Adrenal gland (tissue), 12 donors: ENCODE results near the gene PAPOLB. TPM values are rescaled to one million over a fixed set of nuclear protein-coding genes. Genes with fewer than 3 reads are reported as not detected.

Source experiments
- DNase-seq, 7 donors: peaks; one replicate each; pipeline ENCODE4 v3.0.0-alpha.2; 2019 to 2020
- H3K27ac ChIP-seq, 5 donors: fragments of 200-600 bp; sonication (generic) in 4 of 5; 1 replicate in 3 of 5; 2 replicates in 2 of 5; pipeline versions ENCODE4 v1.5.1 to v1.8.0; 2016 to 2020; ENCODE audit warnings: mild to moderate bottlenecking in 1 of 5
- H3K27me3 ChIP-seq: fragments of 200-600 bp; 2 replicates; pipeline ENCODE4 v1.8.0; 2021
- H3K36me3 ChIP-seq, 2 donors: fragments of 200-600 bp; replicated peaks in 1 of 2; 1 replicate in 1 of 2; 2 replicates in 1 of 2; pipeline versions ENCODE4 v1.5.1 to v1.8.0; 2018 to 2022
- H3K4me1 ChIP-seq, 2 donors: fragments of 200-600 bp; replicated peaks in 1 of 2; 1 replicate in 1 of 2; 2 replicates in 1 of 2; pipeline versions ENCODE4 v1.5.1 to v1.8.0; 2018 to 2021
- H3K4me3 ChIP-seq, 4 donors: fragments of 200-600 bp; sonication (generic) in 3 of 4; one replicate each; pipeline ENCODE4 v1.5.1; 2016 to 2018
- H3K9me3 ChIP-seq, 3 donors: fragments of 200-600 bp; sonication (generic) in 1 of 3; replicated peaks in 1 of 3; 1 replicate in 2 of 3; 2 replicates in 1 of 3; pipeline versions ENCODE4 v1.5.1 to v1.8.0; 2016 to 2021
- CTCF ChIP-seq, 6 experiments: fragments of 450-650 bp in 4 of 6; fragments of 200-600 bp in 2 of 6; sonication (generic) in 1 of 6; IDR thresholded peaks; 1 replicate in 5 of 6; 2 replicates in 1 of 6; pipeline versions ENCODE4 v1.5.1 to v1.8.0; 2016 to 2021; ENCODE audit warnings: antibody characterized with exemption in 6 of 6, mild to moderate bottlenecking in 2 of 6, moderate library complexity in 1 of 6
- POLR2A ChIP-seq, 2 donors: fragments of 450-650 bp; IDR thresholded peaks; one replicate each; pipeline ENCODE4 v1.6.1; 2017; ENCODE audit warnings: antibody characterized with exemption in 2 of 2, mild to moderate bottlenecking in 2 of 2, moderate library complexity in 1 of 2
- WGBS, 4 donors: extraction: QIAGEN DNeasy Blood & Tissue Kit in 2 of 4; methylation state at CpG; one replicate each; pipeline versions ENCODE4 v1.1.5 to v1.1.7; 2013 to 2017; 5-methylcytosine and 5-hydroxymethylcytosine counted together
- intact Hi-C, 2 donors: fragments of 100-400 bp; cut with DNase I; formaldehyde crosslinking; loops; one replicate each; pipeline versions ENCODE4 v1.14.1 to v1.15.0; 2022 to 2023
- polyA plus RNA-seq, 3 donors: library from polyadenylated mRNA; stranded (reverse); fragments of 200-250 nt in 2 of 3; fragments of 350-450 nt in 1 of 3; fragmentation: Illumina TruSeq in 1 of 3; extraction: RNeasy Lipid Tissue Mini Kit (QIAGEN cat#74804) in 1 of 3; gene quantifications; one replicate each; pipeline ENCODE4 v1.2.3, GENCODE V29; 2013 to 2014
- total RNA-seq, 9 donors: library from RNA; depleted of rRNA in 4 of 9; stranded (reverse); fragments of >200 nt in 4 of 9; fragments of 120-200 nt in 1 of 9; fragmentation: NEBNext Ultra II Directional in 1 of 9; extraction: Animal tissue kit (Norgen Biotek cat#: 25700) in 1 of 9; gene quantifications; one replicate each; pipeline versions ENCODE4 v1.1.0 to v1.2.4, GENCODE V29; 2013 to 2023
- donor health status: healthy with polysubstance abuse.
- donor health status: Bipolar disorder and iron deficiency.
- donor health status: DM: yes; HTN: yes; CAD: no.
- donor health status: DM: no; HTN: no; CAD: no.
- donor health status: DM: no; HTN: no; CAD: no.
- donor health status: DM: yes; HTN: yes; CAD: no.

The PAPOLB gene
- total and polyA plus RNA-seq, 12 donors, result 0.04 to 0.11 (median 0.08) TPM; not detected in 9

DNA sequence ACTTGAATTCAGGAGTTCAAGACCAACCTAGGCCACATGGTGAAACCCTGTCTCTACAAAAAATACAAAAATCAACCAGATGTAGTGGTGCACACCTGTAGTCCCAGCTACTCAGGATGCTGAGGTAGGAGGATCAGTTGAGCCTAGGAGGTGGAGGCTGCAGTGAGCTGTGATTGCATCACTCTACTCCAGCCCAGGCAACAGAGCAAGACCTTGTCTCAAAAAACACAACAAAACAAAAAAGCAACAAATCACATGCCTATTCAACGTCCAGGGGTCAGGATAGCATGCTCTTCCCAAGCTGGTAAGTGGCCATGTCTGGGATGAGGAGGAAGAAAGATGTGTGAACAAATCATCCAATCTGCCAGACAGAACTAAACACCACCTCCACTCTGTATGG is 27.9 kb upstream of the PAPOLB start:
- no peaks in the 10 kb centered on the region for H3K9me3 ChIP-seq
- WGBS, 4 donors, result 17 to 47% (median 39%) methylated on average over 1 of the region's 1 CpG
- no peaks in the 10 kb centered on the region for H3K4me1 ChIP-seq
- TF ChIP-seq CTCF (IDR thresholded peaks at IDR 0.05) (no peak), POLR2A (IDR thresholded peaks at IDR 0.05) (no peak)
- no peak overlapping the region for H3K4me3 ChIP-seq
- intact Hi-C loops, result no loop called here
- DNase-seq, result no peak
- no peaks in the 10 kb centered on the region for H3K27me3 ChIP-seq
- no peaks in the 10 kb centered on the region for H3K36me3 ChIP-seq
- no peak overlapping the region for H3K27ac ChIP-seq

DNA sequence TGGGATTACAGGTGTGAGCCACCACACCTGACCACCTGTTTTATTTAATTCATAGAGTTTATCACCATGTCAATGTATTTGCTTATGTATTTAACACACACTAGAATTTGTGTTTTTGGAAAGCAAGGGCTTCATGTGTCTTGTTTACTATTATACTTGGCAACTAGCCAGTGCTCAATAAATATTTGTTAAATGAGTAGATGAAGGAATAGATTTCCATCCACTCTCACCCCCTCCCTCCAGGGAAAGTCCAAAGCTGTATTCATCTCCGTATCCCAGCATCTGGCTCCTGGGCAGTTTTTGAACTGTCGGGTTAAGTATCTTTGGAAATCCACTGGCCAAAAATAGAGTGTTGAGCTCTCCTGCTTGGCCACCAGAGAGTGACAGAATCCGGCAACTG is 26.3 kb upstream of the PAPOLB start:
- no peak for TF ChIP-seq CTCF (IDR thresholded peaks at IDR 0.05)
- no peak for TF ChIP-seq POLR2A (IDR thresholded peaks at IDR 0.05)
- Histone ChIP-seq H3K36me3 (no peaks in the 10 kb centered on the region), H3K27me3 (peaks cover 4% of the 10 kb centered on the region), H3K4me3 (no peak overlapping the region), H3K9me3 (no peaks in the 10 kb centered on the region), H3K27ac (no peak overlapping the region), H3K4me1 (peaks cover 0 to 2% of the 10 kb centered on the region in 2 donors)
- intact Hi-C loops, result no loop called here
- no peak for DNase-seq
- WGBS, 4 donors, result 67 to 81% (median 73%) methylated on average over 3 of the region's 3 CpGs

GRCh38 chr7:4886671-4887070 is 24.8 kb upstream of the PAPOLB start:
- WGBS, 4 donors, result 11 to 78% (median 61%) methylated on average over 1 of the region's 1 CpG
- no peak overlapping the region for H3K4me3 ChIP-seq
- H3K9me3 ChIP-seq, result no peaks in the 10 kb centered on the region
- no peaks in the 10 kb centered on the region for H3K36me3 ChIP-seq
- H3K27ac ChIP-seq, result no peak overlapping the region
- H3K27me3 ChIP-seq, result peaks cover 8% of the 10 kb centered on the region
- H3K4me1 ChIP-seq, result peaks cover 0 to 8% of the 10 kb centered on the region in 2 donors
- no peak for DNase-seq
- no peak for TF ChIP-seq POLR2A (IDR thresholded peaks at IDR 0.05)
- intact Hi-C loops, result no loop called here

- Histone ChIP-seq H3K4me3 (no peak overlapping the region), H3K36me3 (no peaks in the 10 kb centered on the region), H3K27me3 (peaks cover 8% of the 10 kb centered on the region), H3K27ac (no peak overlapping the region), H3K4me1 (peaks cover 0 to 8% of the 10 kb centered on the region in 2 donors), H3K9me3 (no peaks in the 10 kb centered on the region)
- TF ChIP-seq POLR2A (IDR thresholded peaks at IDR 0.05) (no peak), CTCF (IDR thresholded peaks at IDR 0.05) (no peak)
- intact Hi-C loops, result no loop called here
- 88 to 93% (median 91%) methylated on average over 7 of the region's 7 CpGs for WGBS, 4 donors
- no peak for DNase-seq
These were observed 23.5 kb upstream of the PAPOLB start for GRCh38 chr7:4885317-4885807.

GRCh38 chr7:4884164-4884563 is 22.3 kb upstream of the PAPOLB start:
- no peak overlapping the region for H3K4me3 ChIP-seq
- 79 to 89% (median 81%) methylated on average over 10 of the region's 10 CpGs for WGBS, 4 donors

More at GRCh38 chr7:4884164-4884563, 22.3 kb upstream of the PAPOLB start:
- no peak for DNase-seq
- H3K4me1 ChIP-seq, result peaks cover 0 to 8% of the 10 kb centered on the region in 2 donors
- H3K27ac ChIP-seq, result no peak overlapping the region
- intact Hi-C loops, result no loop called here
- peaks cover 8% of the 10 kb centered on the region for H3K27me3 ChIP-seq
- H3K36me3 ChIP-seq, result no peaks in the 10 kb centered on the region
- H3K9me3 ChIP-seq, result no peaks in the 10 kb centered on the region
- TF ChIP-seq CTCF (IDR thresholded peaks at IDR 0.05) (no peak), POLR2A (IDR thresholded peaks at IDR 0.05) (no peak)
